ENCODE measurements around the gene OR6K3.
"Not testable (repeated sequence)": the region's sequence is repeated elsewhere in the genome, so short reads cannot be mapped to it uniquely, and the experiment has no call there.

OR6K3 gene, protein sequence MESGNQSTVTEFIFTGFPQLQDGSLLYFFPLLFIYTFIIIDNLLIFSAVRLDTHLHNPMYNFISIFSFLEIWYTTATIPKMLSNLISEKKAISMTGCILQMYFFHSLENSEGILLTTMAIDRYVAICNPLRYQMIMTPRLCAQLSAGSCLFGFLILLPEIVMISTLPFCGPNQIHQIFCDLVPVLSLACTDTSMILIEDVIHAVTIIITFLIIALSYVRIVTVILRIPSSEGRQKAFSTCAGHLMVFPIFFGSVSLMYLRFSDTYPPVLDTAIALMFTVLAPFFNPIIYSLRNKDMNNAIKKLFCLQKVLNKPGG

DNA sequence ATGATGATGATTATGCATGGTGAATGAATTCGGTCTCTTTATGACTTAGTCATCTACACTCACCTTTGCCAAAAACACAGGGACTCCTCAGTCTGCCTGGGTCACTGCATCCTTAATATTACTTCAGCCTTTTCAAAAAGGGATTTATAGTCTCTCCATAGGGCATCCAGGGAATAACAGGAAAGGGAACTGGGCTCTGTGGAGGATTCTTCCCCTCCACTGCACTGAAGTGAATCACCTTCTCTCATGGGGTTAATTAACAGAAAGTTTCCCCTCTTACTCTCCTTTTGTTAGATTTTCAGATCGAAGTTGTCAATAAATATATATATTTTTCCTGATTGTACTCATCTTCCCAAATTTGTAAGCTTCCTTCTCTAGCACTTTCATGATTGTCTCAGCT is at the start of gene OR6K3:
OR6K3 (minus strand) TSS at position 101 of the 400 bp plus-strand sequence. CDS start 2,605 bp downstream, outside the sequence.
- DNase-seq (ENCODE audit: low read depth in 2 of 2): no peak

DNA sequence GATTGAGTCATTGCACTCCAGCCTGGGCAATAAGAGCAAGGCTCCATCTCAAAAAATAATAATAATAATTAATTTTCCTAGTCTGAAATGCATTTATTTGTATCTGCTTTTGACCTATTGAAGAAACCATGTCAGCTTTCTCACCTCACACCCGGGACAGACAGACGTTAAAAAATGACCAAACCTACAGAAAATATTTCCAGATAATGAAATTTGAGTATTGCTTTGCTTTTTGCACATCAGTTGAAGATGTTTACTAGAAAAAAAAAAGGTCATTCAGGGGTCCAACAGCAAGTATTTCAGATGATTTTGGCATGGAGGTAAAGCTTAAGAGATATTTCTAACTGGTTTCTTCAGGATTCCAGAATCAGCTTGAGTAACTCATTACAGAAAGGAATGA is 33.9 kb upstream of the OR6K3 start, which contains the start of gene OR6K6:
OR6K6 (plus strand) TSS at position 301 of the 400 bp plus-strand sequence. CDS start 168 bp downstream, outside the sequence.
- no peak for DNase-seq (ENCODE audit: low read depth in 2 of 2)

DNA sequence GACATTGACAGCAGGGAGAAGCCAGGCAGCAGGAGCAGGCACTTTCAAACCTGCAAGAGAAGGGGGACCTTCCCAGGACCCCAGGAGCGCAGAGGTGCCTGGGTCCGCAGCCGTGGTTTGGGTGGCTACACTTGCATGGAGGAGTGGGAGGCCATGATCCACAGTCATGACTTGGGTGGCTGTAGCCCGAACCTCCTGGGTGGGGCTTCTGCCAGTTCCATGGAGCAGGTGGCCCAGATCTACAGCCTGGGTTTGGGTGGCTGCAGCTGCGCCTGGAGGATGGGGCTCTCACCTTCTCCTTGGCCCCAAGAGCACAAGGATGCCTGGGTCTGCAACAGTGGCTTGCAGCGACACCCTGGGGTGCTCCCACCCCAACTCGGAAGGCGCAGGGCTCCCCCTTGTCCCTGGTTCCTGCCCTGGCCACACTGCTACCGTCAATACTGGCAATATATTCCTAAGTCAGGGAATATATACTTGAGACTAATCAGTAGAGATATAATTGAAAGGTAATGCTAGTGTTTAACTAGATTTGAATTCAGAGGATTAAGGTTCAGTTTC is 31.7 kb upstream of the OR6K3 start:
- DNase-seq (ENCODE audit: low read depth in 2 of 2): no peak

DNA sequence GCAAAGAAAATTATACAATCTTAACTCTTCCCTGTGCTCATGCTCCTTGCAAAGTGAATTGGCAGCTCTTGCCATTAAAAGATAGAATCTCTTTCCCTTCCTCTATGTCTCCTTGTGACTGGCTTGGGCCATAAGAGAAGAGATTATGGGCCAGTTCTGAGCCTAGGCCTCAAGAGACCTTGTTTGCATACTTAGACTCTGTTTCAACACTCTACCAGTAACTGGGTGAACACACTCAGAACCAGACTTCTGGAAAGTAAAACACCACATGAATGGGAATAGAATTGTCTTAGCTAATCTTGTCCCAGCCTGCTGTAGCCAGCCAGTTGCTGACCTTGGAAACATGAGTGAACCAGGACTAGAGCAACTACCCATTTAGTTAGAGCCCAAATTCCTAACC is 15.3 kb upstream of the OR6K3 start:
- no peak for DNase-seq (ENCODE audit: low read depth in 2 of 2)

DNA sequence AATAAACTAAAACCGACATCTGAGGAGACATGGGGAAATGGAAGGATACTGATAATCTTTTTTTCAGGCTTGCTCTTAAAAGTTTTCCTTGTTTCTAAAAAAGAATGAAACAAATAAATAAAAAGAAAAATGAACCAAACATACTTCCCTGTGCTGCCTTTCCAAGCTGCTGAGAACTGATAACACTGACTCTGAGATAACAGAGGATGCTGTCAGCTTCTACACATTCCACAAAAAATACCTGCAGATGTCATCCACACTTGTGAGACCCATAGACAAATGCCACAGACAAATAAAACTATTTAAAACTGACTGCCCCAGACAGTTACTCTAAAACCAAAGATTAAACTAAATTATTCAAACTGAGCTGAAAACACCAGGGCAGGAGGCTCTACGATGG is 12.0 kb upstream of the OR6K3 start:
- DNase-seq (ENCODE audit: low read depth in 2 of 2): no peak

DNA sequence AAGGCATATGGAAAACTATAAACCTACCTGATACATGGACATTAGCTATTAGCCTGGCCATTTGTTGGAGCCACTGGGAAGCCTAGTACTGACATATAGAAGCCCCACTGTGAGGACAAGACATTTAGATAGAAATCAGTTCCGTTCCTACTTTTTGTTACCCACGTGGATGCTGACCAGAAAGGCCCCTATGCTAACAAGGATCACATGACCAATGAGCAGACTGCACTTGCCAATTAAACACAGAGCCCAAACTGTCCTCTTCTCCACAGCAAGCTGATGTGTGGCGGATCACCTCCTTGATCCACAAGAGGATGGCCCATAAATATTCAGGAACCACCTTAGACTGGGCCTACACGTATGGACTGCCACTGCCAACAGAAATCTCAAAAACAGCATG is 11.2 kb upstream of the OR6K3 start:
- no peak for DNase-seq (ENCODE audit: low read depth in 2 of 2)

DNA sequence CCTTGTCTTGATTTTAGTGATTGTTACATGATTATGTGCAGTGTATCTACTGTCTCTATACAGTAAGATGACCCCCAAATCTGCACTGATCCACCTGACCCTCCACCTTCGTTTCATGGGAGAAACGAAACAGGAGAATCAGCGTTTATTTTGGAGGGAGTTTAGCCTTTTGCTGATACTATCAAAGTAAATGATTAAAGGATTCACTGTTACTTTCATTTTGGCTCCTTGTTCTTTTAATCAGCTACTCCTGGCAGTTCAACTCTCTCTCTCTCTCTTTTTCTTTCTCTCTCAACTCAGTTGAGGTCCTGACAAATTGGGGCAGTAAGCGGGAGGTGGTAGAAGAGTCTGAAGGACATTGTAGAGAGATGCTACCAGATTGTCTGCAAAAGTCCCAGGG is 9.9 kb upstream of the OR6K3 start:
- no peak for DNase-seq (ENCODE audit: low read depth in 2 of 2)

DNA sequence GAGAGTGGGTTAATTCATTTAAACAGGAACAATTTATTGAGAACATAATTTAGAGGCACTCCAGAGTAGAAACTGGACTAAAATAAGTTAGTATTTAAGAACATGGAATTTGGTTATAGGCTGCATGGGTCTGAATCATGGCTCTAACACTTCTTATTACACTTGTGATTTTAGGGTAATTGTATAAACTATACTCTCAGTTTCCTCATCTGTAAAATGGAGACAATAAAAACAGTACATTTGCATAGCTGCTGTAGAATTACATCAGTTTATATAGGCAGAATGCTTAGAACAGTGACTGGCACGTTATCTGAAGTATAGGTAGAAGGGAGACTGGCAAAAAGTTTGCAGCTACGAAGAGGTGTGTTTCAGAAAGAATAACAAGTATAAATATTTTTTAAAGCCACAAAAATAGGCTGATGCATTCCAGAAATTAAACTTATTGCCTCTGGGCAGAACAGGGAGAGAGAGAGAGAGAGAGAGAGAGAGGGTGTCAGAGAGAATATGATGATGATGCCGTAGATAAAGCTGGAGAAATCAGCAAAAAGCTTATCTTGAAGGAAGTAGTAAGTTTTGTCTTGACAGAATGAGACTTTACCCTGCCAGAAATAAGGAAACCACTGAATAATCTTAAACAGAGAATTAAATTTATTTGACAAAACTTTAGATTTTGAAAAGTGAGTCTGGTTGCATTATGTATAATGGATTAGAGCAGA is 8.1 kb upstream of the OR6K3 start:
- no peak for DNase-seq (ENCODE audit: low read depth in 2 of 2)

DNA sequence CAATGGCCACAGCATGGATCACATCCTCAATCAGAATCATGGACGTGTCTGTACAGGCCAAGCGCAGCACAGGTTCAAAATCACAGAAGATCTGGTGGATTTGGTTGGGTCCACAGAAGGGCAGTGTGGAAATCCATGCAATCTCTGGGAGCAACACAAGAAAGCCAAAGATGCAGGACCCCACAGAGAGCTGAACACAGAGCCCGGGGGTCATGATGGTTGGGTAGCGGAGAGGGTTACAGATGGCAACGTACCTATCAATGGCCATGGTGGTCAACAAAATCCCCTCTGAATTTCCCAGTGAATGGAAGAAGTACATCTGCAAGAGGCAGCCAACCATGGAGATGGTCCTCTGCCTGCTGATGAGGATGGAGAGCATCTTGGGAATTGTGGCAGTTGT is 3.9 kb upstream of the OR6K3 start:
- DNase-seq (ENCODE audit: low read depth in 2 of 2): no peak

DNA sequence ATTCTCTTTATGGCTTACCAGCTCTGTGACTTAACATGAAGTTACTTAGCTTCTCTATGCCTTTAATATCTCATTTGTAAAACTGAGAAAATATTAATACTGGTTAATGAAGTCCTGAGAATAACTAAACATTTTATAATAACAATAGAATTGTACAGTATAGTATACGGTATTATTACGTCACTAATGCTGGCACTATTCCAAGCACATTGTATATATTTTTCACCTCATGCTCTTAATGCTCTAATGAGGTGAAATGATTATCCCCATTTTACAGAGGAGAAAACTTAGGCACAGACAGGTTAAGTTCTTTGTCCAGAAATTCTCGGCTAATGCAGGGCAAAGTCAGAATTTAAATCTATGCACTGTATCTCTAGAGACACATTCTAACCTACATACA is 856 bp downstream of the OR6K3 start:
- no peak for DNase-seq (ENCODE audit: low read depth in 2 of 2)

DNA sequence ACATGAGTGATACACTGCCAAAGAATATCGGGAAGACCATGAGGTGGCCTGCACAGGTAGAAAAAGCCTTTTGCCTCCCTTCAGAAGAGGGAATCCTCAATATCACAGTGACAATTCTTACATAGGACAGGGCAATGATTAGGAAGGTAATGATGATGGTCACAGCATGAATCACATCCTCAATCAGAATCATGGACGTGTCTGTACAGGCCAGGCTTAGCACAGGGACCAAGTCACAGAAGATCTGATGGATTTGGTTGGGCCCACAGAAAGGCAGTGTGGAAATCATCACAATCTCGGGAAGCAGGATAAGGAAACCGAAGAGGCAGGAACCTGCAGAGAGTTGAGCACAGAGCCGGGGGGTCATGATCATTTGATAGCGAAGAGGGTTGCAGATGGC is 3.2 kb downstream of the OR6K3 start:
- no peak for DNase-seq (ENCODE audit: low read depth in 2 of 2)

DNA sequence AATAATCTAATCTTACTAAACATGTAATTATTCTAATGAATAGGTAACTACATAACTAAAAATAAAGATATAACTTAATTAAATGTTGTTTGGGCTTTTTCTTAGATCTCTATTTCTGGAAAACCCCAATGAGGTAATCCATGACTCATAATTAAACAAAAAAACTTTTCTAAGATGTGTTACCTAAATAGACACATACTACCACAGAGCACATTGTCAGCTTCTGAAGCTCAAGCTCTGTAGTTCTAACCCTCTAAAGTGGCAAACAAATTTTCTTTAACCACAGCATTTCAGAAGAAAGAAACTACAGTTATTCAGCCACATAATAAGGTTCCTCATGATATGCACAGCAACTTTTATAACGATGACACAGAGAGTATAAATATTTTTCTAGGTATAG is 4.2 kb downstream of the OR6K3 start:
- DNase-seq (ENCODE audit: low read depth in 2 of 2): no peak

DNA sequence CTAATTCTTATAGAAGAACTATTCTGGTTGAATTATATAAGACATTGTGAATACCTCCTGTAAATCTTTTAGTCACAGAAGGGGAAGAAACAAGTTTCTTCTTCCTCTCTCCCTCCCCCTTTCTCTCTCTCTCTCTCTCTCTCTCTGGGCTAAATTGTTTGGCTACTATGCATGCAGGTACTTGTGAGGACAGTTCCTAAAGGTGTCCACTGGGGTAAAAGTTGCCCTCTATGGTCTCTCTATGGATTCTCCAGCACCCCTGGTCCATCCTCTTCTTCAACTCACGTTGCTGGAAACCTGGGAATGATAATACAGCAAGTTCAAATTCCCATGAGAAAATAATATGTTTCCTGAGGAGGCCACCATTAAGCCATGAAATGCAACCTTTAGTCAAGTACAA is 5.8 kb downstream of the OR6K3 start:
- no peak for DNase-seq (ENCODE audit: low read depth in 2 of 2)

DNA sequence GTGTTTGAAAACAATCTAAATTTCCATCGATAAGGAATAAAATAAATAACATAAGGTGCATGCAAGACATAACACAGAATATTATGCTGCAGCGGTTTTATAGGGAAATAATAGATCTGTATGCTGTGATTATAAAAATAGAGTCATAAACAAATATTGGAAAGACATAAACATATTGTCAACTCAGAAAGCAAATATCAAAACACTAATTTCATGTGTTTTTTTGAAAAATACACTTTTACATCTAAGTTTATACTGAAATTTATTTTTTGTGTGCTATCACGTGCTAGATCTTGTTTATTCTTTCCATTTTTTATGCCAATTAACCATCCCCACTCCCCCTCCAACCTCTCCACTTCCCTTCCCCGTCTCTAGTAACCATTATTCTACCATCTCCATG is 9.4 kb downstream of the OR6K3 start:
- DNase-seq (ENCODE audit: low read depth in 2 of 2): no peak

DNA sequence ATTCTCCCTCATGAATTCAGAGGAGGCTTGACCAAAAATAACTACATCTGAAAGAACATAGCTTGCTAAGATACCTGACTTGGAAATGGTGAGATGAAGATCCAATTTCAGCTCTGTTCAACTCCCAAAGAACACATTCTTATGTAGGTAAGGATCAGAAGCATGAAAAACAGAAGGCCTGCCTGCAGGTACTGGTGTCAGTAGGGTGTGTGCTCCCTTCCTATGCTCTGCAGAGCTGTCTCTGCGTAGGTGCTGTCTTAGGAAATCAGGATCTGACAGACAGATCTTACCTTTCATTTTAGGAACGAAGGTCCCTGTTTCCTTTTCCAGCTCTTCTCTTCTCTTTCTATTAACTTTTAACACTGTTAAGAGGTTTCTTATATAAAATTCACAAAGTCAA is 14.4 kb downstream of the OR6K3 start:
- DNase-seq (ENCODE audit: low read depth in 2 of 2): no peak

DNA sequence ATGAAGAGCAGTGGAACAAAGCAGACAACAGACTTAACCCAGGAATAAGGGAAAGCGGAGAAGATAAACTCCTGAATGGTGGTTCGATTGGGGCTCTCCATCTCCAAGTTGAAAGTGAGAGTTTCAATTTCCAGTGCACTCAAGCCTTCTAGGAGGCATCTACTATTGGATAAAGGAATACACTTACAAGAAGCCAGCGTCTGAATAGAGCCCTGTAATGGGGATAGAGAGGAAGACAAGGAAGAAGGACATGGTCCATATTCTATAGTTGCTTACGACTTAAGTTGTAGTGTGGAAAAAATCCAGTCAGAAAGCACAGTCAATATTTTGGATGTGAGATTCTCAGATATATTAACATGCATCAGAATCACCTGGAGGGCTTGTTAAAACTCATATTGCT is 20.0 kb downstream of the OR6K3 start, which contains the start of gene OR6K2:
OR6K2 (minus strand) TSS at position 101 of the 400 bp plus-strand sequence; CDS start at position 101, 0 bp downstream.
- no peak for DNase-seq (ENCODE audit: low read depth in 2 of 2)

DNA sequence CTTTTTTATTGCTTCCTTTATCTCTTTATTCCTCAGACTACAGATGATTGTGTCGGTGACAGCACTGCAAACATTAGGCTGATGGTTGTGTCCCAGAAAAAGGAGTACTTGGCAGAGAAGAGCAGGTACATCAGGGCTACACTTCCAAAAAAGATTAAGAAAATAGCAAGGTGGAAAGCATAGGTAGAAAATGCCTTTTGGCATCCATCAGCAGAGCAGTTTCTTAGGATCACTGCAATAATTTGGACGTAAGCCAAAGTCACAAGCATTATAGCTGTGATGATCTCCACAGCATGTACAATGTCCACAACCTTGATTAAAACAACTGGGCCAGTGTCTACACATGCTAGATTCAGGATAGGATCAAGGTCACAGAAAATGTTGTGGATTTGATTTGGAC is 25.9 kb downstream of the OR6K3 start:
- no peak for DNase-seq (ENCODE audit: low read depth in 2 of 2)

DNA sequence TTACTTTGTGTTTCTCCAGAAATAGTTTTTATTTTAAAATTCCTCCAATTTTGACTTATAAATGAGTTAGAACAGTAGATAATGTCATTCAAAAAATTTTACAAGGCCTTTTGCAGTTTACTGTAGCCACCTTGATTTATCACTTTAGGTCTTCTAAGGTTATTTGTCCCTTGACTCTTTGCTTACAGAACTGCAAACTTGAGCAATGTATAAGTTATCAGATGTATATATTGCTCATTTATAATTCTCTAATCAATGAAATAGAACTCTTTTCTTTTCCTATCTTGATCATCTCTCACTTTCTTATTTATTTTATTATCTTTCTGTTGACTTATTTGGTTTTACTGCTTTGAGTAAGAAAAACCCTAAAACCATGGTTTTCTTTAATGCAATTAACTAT is 28.2 kb downstream of the OR6K3 start:
- DNase-seq (ENCODE audit: low read depth in 2 of 2): no peak

DNA sequence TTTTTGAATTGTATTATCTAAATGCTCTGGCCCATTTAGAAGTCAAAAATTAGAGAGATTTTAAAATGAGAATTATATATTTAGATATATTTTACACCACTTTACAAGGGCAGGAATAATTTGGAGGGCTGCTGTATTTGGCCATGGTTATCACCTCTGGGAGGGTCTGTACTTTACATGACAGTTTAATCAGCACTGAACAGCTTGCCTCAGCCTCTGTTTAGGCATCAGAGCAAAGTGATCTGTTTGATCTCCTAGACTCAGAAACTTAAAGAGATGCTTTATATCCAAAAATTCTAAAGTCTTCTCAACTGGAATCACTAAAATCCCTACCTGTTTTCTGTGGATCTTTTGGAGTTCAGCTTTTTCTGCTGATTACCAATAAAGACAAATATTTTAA is 28.6 kb downstream of the OR6K3 start:
- no peak for DNase-seq (ENCODE audit: low read depth in 2 of 2)

DNA sequence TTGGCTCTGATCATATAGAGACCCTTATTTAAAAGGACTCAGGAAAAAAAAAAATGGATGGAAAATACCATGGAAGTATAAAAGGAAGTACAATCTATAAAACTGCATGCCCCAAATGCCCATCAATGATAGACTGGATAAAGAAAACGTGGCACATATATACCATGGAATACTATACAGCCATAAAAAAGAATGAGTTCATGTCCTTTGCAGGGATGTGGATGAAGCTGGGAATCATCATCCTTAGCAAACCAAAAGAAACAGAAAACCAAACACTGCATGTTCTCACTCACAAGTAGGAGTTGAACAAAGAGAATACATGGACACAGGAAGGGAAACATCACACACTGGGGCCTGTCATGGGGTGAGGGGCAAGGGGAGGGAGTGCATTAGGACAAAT is 29.4 kb downstream of the OR6K3 start:
- DNase-seq (ENCODE audit: low read depth in 2 of 2): not testable (repeated sequence)

DNA sequence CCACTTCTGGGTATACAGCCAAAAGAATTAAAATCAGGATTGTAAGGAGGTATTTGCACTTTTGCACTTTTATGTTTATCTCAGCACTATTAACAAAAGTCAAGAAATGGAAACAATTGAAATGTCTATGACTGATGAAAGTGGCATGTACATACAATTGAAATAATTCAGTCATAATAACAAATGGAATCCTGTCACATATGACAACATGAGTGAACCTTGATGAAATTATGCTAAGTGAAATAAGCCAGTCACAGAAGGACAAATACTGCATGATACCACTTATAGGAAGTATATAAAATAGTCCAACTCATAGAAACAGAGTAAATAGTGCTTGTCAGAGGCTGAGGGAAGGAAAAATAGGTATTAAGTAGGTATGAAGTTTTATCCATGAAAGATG is 30.6 kb downstream of the OR6K3 start:
- DNase-seq (ENCODE audit: low read depth in 2 of 2): no peak

DNA sequence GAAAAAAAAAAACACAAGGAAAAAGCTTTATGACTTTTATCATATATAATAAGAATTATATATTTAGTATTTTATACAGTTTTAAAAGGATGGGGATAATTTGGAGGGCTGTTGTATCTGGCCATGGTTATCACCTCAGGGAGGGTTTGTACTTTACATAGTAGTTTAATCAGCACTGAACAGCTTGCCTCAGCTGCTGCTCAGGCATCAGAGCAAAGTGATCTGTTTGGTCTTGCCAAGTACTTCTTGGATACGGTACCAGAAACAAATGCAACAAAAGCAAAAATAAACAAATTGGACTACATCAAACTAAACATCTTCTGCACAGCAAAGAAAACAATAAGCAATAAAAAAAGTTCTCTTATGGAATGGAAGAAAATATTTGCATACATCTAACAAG is 31.4 kb downstream of the OR6K3 start:
- DNase-seq (ENCODE audit: low read depth in 2 of 2): no peak

DNA sequence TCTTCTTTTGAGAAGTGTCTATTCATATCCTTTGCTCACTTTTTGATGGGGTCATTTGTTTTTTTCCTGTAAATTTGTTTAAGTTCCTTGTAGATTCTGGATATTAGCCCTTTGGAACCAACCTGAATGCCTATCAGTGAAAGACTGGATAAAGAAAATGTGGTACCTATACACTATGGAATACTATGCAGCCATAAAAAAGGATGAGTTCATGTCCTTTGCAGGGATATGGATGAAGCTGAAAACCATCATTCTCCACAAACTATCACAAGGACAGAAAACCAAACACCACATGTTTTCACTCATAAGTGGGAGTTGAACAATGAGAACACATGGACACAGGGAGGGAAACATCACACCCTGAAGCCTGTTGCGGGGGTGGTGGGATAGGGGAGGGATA is 32.2 kb downstream of the OR6K3 start:
- DNase-seq (ENCODE audit: low read depth in 2 of 2): not testable (repeated sequence)
